ENCODE measurements around the gene TLN1. TPM values are rescaled to one million over a fixed set of nuclear protein-coding genes. Genes with fewer than 3 reads are reported as not detected.

The TLN1 gene
- total and polyA plus RNA-seq, 2 experiments from 2014 or later = 21.5 to 120 TPM

- Mint-ChIP-seq H3K36me3 (ENCODE audit: low read depth) (peaks cover 31% of the 10 kb centered on the region), H3K9me3 (no peaks in the 10 kb centered on the region), H3K27me3 (ENCODE audit: insufficient read depth, low read depth, poor library complexity) (peaks cover 20% of the 10 kb centered on the region), H3K27ac (peak overlapping the region; percentile 88; the same call in 1 of the 2 replicates), H3K4me1 (peaks cover 26% of the 10 kb centered on the region), H3K4me3 (no peak overlapping the region; the same call in 2 of the 3 replicates)
- Histone ChIP-seq H3K4me2 (no peak overlapping the region), H3K27ac (ENCODE audit: low read depth) (no peak overlapping the region), H3K27me3 (ENCODE audit: insufficient read depth) (peaks cover 11% of the 10 kb centered on the region), H3F3A (replicated peaks; ENCODE audit: low read depth) (peaks cover 25% of the 10 kb centered on the region), H3K36me3 (ENCODE audit: insufficient read depth) (peaks cover 13% of the 10 kb centered on the region), H2AFZ (no peak overlapping the region), H3K4me3 (no peak overlapping the region), H3K79me2 (replicated peaks; ENCODE audit: insufficient read depth) (no peaks in the 10 kb centered on the region), H3K4me1 (ENCODE audit: insufficient read depth) (peaks cover 15% of the 10 kb centered on the region), H4K20me1 (replicated peaks; ENCODE audit: insufficient read depth) (peaks cover 3% of the 10 kb centered on the region; the same call in 1 of the 2 replicates), H3K9me2 (ENCODE audit: insufficient read depth) (no peaks in the 10 kb centered on the region)
- TF ChIP-seq ZNF331 (CRISPR knock-in tag; IDR thresholded peaks at IDR 0.05; ENCODE audit: low read depth) (no peak), ETS1 (IDR thresholded peaks at IDR 0.05) (no peak), NANOG (IDR thresholded peaks at IDR 0.05; ENCODE audit: borderline replicate concordance) (no peak), CTCF (conservative IDR thresholded peaks at IDR 0.05; ENCODE audit: low read depth in 2 of 2) (no peak), STAT1 (IDR thresholded peaks at IDR 0.05; ENCODE audit: unreplicated experiment) (no peak), ZNF462 (CRISPR knock-in tag; IDR thresholded peaks at IDR 0.05) (no peak), JUNB (IDR thresholded peaks at IDR 0.05; ENCODE audit: unreplicated experiment) (no peak), REST (IDR thresholded peaks at IDR 0.05; ENCODE audit: unreplicated experiment) (no peak), ZNF114 (CRISPR knock-in tag; IDR thresholded peaks at IDR 0.05) (no peak), POLR2AphosphoS5 (IDR thresholded peaks at IDR 0.05; ENCODE audit: low read depth) (no peak), CREB1 (CRISPR knock-in tag; IDR thresholded peaks at IDR 0.05; ENCODE audit: low read depth) (no peak), EZH2 (IDR thresholded peaks at IDR 0.05; ENCODE audit: low read depth, unreplicated experiment) (no peak), EZH2phosphoT487 (IDR thresholded peaks at IDR 0.05; ENCODE audit: unreplicated experiment) (no peak)
- no peak for DNase-seq (ENCODE audit: low spot score)
- ATAC-seq = no peak
Observed at GRCh38 chr9:35679766-35680330, 52.1 kb downstream of the TLN1 start.
